Cerebellar nuclear complex (tissue), 1 donor: Measurements from ENCODE around the gene ABHD4.
A peak's percentile ranks its signal among the peaks of the same experiment; 100 is the strongest.
"Not testable (repeated sequence)": the region's sequence is repeated elsewhere in the genome, so short reads cannot be mapped to it uniquely, and the experiment has no call there.

Experiments
- DNase-seq, 2 experiments: peaks; one replicate each; lab custom pipeline; 2025; lab: John Stamatoyannopoulos, UW

The ABHD4 gene

GRCh38 chr14:22598099-22598895 is at the start of gene ABHD4:
ABHD4 (plus strand) TSS chr14:22598300; CDS start chr14:22598307, 7 bp downstream.
- peak in 1 of 2 experiments; percentile 47 for DNase-seq

- DNase-seq, result no peak
Observed at GRCh38 chr14:22549324-22549962, 48.7 kb upstream of the ABHD4 start.

GRCh38 chr14:22549981-22550673 is 48.0 kb upstream of the ABHD4 start:
- DNase-seq, result no peak

GRCh38 chr14:22551605-22551997 is 46.5 kb upstream of the ABHD4 start:
- no peak for DNase-seq

- DNase-seq, result no peak
Observed at GRCh38 chr14:22552001-22552826, 45.9 kb upstream of the ABHD4 start.

- no peak for DNase-seq
Observed at GRCh38 chr14:22552827-22553076, 45.3 kb upstream of the ABHD4 start.

GRCh38 chr14:22553445-22553844 is 44.7 kb upstream of the ABHD4 start:
- DNase-seq, result no peak

GRCh38 chr14:22553861-22554497 is 44.1 kb upstream of the ABHD4 start:
- not testable (repeated sequence) for DNase-seq

GRCh38 chr14:22554498-22555383 is 43.4 kb upstream of the ABHD4 start:
- DNase-seq, result no peak

GRCh38 chr14:22555384-22556011 is 42.6 kb upstream of the ABHD4 start:
- no peak for DNase-seq

GRCh38 chr14:22556021-22556989 is 41.8 kb upstream of the ABHD4 start:
- no peak for DNase-seq

- peak in 1 of 2 experiments; percentile 5 for DNase-seq
Observed at GRCh38 chr14:22556990-22557623, 41.0 kb upstream of the ABHD4 start.

GRCh38 chr14:22557846-22558220 is 40.3 kb upstream of the ABHD4 start:
- no peak for DNase-seq

GRCh38 chr14:22558221-22558913 is 39.7 kb upstream of the ABHD4 start:
- DNase-seq, result no peak

GRCh38 chr14:22559041-22559440 is 39.1 kb upstream of the ABHD4 start:
- DNase-seq, result no peak

- DNase-seq, result no peak
Observed at GRCh38 chr14:22560662-22561365, 37.3 kb upstream of the ABHD4 start.

GRCh38 chr14:22561366-22561660 is 36.8 kb upstream of the ABHD4 start:
- DNase-seq, result no peak
